SK-N-MC (cell line): ENCODE data around the gene UTS2B.

Experiments used
- DNase-seq: peaks from one replicate; pipeline ENCODE4 v3.0.0-alpha.2; 2011; ENCODE audit warnings: low read depth, low spot score
- H3K27ac ChIP-seq: fragments of 200-600 bp; sonication (generic); 2 replicates; pipeline ENCODE4 v1.5.1; 2016; ENCODE audit warnings: mixed run types
- H3K36me3 ChIP-seq: fragments of 200-600 bp; sonication (generic); 2 replicates; pipeline ENCODE4 v1.6.1; 2017; ENCODE audit warnings: antibody characterized with exemption, low read length, mixed read lengths; ENCODE audit not compliant: insufficient read depth
- H3K4me3 ChIP-seq: fragments of 200-600 bp; sonication (generic); 2 replicates; pipeline ENCODE4 v1.5.1; 2016
- H3K9ac ChIP-seq: fragments of 200-600 bp; sonication (generic); 2 replicates; pipeline ENCODE4 v1.8.0; 2017; ENCODE audit warnings: mixed run types, mixed read lengths; ENCODE audit not compliant: insufficient read length
- H3K9me3 ChIP-seq: fragments of 200-600 bp; sonication (generic); 2 replicates; pipeline ENCODE4 v1.6.1; 2017; ENCODE audit warnings: low read depth, mild to moderate bottlenecking, antibody characterized with exemption, low read length, moderate library complexity, mixed read lengths
- EZH2 ChIP-seq: fragments of 200-600 bp; sonication (generic); IDR thresholded peaks from one replicate; pipeline ENCODE4 v1.6.1; 2017; ENCODE audit warnings: antibody characterized with exemption
- FOXP2 ChIP-seq: optimal IDR thresholded peaks from 2 replicates; pipeline ENCODE3; 2011; ENCODE audit warnings: mild to moderate bottlenecking, moderate library complexity; ENCODE audit not compliant: insufficient read depth; ENCODE audit errors: extremely low read length, control extremely low read depth
- POLR2AphosphoS5 ChIP-seq: IDR thresholded peaks from 2 replicates; pipeline ENCODE4 v1.6.1; 2012; ENCODE audit warnings: mild to moderate bottlenecking, low read depth, low read length, borderline replicate concordance

The UTS2B gene

DNA sequence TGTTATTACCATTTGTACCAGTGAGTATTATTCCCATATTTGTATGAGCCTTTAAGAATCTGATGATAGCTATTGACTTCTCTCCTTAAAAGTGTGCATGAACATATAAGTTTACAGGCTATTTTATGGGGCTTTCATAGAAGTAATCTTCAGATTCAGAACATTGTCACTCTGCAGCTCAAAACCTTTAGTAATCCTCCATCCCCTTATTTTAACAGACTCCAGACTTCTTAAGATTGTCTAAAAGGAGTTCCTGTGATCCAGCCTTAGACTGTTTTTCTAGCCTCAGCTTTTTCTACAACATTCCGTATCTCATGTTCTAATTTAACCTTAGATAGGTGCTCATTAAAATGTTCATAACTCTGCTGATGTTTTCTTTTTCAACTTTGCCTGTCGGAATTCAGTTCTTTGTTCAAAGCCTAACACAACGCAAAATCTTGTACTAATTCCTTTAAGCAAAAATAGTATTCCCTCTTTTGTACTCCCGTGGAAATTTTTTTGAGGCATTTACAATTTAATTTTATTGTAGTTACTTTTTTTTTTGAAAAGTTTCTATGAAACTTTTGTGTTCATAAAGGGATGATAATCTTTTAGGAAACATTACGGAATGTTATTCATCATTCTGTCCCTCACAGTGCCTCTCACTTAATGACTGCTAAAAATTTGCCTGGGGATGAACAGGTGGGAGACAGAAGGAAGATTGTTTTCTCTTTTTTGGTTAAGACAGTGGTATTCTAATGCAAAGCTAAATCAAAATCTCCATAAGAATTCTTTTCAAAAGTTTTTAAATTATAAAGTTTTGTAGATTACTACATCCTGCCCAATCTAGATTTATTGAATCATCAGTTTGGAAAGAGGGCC lies 38.7 kb upstream of the UTS2B start:
- TF ChIP-seq FOXP2 (no peak), POLR2AphosphoS5 (no peak), EZH2 (no peak)
- H3K9ac ChIP-seq: no peak overlapping the region
- peaks cover 27% of the 10 kb centered on the region for H3K36me3 ChIP-seq
- H3K4me3 ChIP-seq: no peak overlapping the region
- H3K9me3 ChIP-seq: no peaks in the 10 kb centered on the region
- DNase-seq: no peak
- peak overlapping the region; percentile 2; the same call in 1 of the 2 replicates for H3K27ac ChIP-seq

DNA sequence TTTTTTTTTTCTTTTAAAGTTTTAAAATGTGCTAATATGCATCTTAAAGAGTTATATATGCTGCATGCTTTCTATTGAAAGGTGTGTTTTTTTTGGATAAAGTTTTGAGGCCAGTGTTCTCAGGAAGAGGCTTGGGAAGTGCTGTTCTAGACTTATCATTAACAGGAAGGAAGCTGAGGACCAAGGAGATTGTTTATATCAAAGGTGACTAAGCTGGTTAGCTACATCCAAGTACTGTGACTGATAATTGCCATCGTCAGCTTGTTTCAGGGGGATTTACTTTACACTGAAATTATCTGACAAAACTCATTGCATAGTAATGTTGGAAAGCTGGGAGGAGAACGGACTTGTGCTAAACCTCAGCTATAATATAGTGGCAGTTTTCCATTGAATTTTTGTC lies 36.3 kb upstream of the UTS2B start:
- DNase-seq: no peak
- TF ChIP-seq EZH2: no peak
- TF ChIP-seq FOXP2: no peak
- no peak for TF ChIP-seq POLR2AphosphoS5
- Histone ChIP-seq H3K36me3 (peaks cover 47% of the 10 kb centered on the region), H3K9me3 (no peaks in the 10 kb centered on the region), H3K4me3 (no peak overlapping the region), H3K27ac (no peak overlapping the region), H3K9ac (no peak overlapping the region)

DNA sequence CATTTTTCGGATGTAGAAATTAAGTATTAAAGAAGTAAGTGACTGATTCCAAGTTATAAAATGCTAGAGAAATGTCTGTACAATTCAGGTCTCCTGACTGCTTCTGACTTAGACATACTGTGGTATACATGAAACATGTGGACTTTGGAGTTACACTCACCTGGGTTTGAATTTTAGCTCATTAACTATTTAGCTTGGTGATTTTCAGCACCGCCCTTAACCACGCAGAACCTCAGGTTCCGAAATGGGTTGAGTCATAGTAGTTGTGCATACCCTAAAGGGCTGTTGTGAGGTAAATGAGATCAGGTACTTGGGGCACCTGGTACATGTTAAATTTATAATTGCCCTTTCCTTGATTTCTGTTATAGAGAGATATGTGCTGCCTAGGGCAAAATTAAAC lies 32.9 kb upstream of the UTS2B start:
- Histone ChIP-seq H3K36me3 (peaks cover 52% of the 10 kb centered on the region), H3K4me3 (no peak overlapping the region), H3K9me3 (no peaks in the 10 kb centered on the region), H3K9ac (no peak overlapping the region), H3K27ac (no peak overlapping the region)
- no peak for DNase-seq
- TF ChIP-seq EZH2 (no peak), POLR2AphosphoS5 (no peak)

DNA sequence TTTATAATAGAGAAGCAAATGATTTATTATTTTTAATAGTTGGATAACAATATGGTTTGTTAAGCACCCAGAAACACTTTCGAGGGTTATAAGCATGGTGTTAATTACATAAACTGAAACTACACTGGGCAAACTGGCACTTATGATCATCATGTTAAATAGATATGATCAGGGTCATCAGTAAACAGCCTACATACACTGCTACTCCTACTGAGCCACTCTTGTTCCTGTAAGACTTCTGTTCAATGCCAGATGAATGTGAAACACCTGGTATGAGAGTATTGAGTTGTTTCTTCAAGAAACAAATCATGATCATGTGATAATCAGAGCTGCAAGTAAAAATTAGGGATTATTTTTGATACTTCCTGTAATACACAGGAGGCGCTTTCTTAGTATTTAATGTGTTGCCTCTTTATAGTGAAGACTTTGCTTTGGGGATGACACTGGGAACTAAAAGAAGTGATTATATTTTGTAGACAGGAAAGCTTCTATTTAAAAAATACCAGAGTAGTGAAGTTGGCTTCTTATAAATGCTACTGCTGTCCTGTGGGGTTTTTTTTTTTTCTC lies 32.3 kb upstream of the UTS2B start:
- no peak overlapping the region for H3K9ac ChIP-seq
- TF ChIP-seq POLR2AphosphoS5 (no peak), FOXP2 (no peak), EZH2 (no peak)
- H3K27ac ChIP-seq: no peak overlapping the region
- no peak for DNase-seq
- no peak overlapping the region for H3K4me3 ChIP-seq
- peaks cover 56% of the 10 kb centered on the region for H3K36me3 ChIP-seq
- H3K9me3 ChIP-seq: no peaks in the 10 kb centered on the region

DNA sequence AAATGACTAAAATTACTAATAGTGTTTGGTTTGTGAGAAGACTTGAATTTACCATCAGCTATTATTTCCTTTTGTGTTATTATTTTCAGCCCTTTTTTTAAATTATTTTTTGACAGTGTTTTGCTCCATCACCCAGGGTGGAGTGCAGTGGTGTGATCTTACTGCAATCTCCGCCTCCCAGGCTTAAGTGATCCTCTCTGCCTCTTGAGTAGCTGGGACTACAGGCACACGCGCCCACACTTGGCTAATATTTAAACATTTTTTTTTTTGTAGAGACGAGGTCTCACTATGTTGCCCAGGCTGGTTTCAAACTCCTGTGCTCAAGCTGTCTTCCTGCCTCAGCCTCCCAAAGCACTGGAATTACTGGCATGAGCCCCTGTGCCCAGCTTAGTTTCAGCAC lies 31.7 kb upstream of the UTS2B start:
- Histone ChIP-seq H3K4me3 (no peak overlapping the region), H3K9ac (no peak overlapping the region), H3K9me3 (no peaks in the 10 kb centered on the region), H3K36me3 (peaks cover 51% of the 10 kb centered on the region), H3K27ac (no peak overlapping the region)
- no peak for DNase-seq
- TF ChIP-seq EZH2: no peak
- TF ChIP-seq FOXP2: no peak
- no peak for TF ChIP-seq POLR2AphosphoS5

DNA sequence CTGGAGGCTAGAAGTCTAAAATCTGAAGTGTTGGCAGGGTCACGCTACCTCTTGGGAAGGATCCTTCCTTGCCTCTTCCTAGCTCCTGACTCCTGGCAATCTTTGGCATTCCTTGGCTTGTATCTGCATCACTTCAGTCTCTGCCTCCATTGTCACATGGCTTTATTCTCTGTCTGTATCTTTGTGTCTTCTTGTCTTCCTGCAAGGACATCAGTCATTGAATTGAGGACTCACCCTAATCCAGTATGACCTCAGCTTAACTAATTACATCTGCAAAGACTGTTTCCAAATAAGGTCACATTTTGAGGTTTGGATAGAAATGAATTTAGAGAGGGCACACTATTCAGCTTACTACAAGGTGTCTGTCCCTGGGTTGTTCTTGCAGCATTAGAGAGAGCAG lies 31.1 kb upstream of the UTS2B start:
- no peak for DNase-seq
- Histone ChIP-seq H3K9ac (no peak overlapping the region), H3K27ac (no peak overlapping the region), H3K36me3 (peaks cover 51% of the 10 kb centered on the region), H3K4me3 (no peak overlapping the region), H3K9me3 (no peaks in the 10 kb centered on the region)
- TF ChIP-seq POLR2AphosphoS5: no peak
- no peak for TF ChIP-seq EZH2
- no peak for TF ChIP-seq FOXP2

DNA sequence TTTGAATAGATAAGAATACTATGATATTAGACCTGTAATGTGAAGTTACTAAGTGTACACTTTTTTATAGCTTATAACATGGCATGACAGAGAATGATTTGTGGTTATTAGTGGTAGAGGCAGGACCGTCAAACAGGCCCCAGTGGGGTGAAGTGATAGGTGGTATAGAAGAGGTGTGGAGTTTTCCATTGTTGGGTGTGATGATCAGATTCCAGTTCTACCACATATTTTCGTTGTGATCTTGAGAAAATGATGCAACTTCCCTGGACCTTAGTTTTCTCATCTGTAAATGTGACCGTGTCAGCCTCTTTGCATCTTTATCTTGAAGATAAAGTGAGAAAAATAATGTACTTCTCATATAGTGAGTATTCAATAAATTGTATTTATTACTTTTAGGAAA lies 30.3 kb upstream of the UTS2B start:
- no peak overlapping the region for H3K9ac ChIP-seq
- H3K36me3 ChIP-seq: peaks cover 47% of the 10 kb centered on the region
- TF ChIP-seq FOXP2 (no peak), EZH2 (no peak), POLR2AphosphoS5 (no peak)
- no peaks in the 10 kb centered on the region for H3K9me3 ChIP-seq
- no peak overlapping the region for H3K4me3 ChIP-seq
- no peak for DNase-seq
- no peak overlapping the region for H3K27ac ChIP-seq

DNA sequence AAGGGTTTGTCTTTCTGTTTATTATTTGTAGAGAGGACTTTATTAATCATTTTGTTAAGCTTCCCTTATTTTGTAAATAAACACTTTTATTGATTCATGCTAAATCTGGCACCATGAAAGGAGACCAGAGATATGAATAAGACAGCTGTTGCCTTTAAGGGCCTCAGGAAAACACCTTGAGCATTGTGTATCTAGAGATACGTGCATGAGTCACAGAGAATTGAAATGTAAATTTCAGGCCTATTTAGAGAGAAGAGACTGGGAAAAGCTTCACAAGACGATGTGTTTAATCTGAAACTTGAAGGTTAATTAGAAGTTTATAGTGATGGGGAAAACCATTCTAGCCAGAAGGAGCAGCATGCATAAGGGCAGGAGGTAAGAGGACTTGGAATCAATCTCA lies 28.6 kb upstream of the UTS2B start:
- Histone ChIP-seq H3K27ac (no peak overlapping the region), H3K4me3 (no peak overlapping the region), H3K9ac (no peak overlapping the region), H3K9me3 (no peaks in the 10 kb centered on the region), H3K36me3 (peaks cover 47% of the 10 kb centered on the region)
- TF ChIP-seq FOXP2: no peak
- TF ChIP-seq EZH2: no peak
- no peak for TF ChIP-seq POLR2AphosphoS5
- no peak for DNase-seq

DNA sequence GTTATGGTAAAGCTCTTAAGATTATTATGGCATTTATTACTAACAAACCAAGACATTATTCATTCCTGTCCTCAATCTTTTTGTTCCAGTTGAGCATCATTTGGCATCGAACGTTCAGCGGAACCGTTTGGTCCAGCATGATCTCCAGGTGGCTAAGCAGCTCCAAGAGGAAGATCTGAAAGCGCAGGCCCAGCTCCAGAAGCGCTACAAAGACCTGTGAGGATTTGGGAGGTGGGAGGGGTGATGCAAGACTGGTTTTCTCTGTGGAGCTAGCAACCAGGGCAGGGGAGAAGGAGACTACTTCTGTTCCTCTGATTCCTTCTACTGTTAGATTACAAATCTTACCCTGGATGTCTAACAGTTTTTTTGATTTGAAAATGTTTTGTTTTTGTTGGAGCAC lies 27.6 kb upstream of the UTS2B start:
- H3K4me3 ChIP-seq: no peak overlapping the region
- H3K9me3 ChIP-seq: no peaks in the 10 kb centered on the region
- TF ChIP-seq EZH2: no peak
- no peak for TF ChIP-seq FOXP2
- no peak for TF ChIP-seq POLR2AphosphoS5
- H3K9ac ChIP-seq: no peak overlapping the region
- H3K27ac ChIP-seq: no peak overlapping the region
- no peak for DNase-seq
- H3K36me3 ChIP-seq: peaks cover 39% of the 10 kb centered on the region
